NCI-H2227 (cell line): ENCODE measurements around the gene RALGAPA2.

Experiments used
- DNase-seq: peaks from one replicate; lab custom pipeline; 2025; ENCODE audit not compliant: unreplicated experiment; lab: John Stamatoyannopoulos, UW

Gene RALGAPA2

DNA sequence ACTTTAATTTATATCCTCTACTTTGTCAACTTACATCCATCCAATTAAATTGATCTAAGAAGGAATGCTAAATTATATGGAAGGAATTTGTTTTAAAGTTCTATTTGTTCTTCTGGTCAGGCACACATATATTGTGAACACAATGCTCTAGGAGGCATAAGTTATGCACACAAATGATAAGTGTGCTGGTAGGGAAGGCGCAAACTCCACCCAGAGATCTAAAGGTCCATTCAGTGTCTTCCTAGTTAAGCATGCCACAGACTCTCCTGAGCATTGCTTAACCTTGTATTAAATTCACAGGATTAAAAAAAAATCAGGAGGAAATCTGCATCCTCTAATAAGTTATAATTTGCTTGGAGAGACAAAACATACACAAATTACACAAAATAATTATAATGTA lies 127.3 kb downstream of the RALGAPA2 start:
- no peak for DNase-seq

DNA sequence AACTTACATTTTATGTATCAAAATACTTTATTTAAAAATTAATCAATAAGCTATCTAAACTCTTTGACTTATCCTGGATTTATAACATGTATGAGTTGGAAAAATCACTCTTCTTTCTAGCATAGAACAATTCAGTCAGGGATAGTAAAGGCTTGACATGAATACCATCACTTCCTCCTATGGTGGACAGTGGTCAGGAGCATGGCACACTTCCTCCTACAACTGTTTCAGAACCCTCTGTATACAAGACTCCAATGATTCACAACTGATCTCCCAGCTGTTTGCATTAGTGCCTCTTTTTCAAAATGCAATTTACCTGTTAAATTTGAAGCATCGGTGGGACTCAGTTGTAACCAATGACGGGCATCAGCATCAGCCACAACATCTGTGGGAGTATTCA lies 129.7 kb downstream of the RALGAPA2 start:
- DNase-seq: no peak

DNA sequence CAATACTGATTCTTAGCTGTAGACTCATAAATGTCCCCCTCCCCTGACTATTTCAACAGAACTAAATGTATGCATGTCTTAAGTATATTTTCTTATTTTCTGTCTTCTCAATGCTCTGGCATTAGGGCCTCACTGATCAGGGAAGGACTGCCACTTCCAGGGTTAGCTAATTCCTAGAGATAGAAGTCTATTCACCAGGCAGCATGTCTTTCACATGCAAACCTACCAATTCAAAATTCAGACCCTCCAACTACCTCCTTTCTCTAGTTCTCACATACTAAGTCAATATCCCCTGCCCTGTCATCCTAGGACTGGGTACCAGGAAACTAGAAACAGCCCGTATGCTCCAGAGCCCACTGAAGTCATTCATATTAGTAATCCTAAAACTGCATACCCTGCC lies 132.3 kb downstream of the RALGAPA2 start:
- DNase-seq: no peak

DNA sequence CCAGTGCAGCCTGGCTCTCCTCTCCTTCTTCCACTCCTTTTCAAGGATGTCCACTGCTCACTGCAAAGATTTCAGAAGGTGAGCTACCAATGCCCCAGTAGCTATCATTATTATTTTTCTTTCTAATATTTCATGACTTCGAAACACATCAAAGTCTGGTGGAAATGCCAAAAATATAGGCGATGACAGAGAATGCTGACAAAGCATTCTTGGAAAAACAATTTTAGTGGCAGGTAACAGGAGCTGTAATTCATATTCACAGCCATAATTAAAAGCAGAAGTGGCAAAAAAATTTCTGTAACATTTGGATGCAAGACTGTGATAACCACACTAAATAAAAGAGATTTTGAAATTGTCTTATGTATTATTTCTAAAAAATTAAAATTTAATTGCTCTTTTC lies 133.6 kb downstream of the RALGAPA2 start:
- DNase-seq: no peak

DNA sequence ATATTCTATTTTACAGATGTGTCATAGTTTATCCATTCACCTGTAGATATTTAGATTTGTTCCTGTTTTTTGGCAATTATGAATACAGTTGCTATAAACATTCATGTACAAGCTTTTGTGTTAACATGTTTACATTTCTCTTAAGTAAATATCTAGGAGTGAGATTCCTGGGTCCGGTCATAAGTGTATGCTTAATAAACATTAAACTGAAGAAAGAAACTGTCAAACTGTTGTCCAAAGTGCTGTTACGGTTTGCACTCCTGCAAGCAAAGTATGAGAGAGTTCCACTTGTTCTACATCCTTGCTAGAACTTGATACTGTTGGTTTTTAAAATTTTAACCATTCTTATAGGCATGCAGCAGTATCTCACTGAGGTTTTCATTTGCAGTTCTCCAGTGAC lies 138.6 kb downstream of the RALGAPA2 start:
- DNase-seq: no peak

DNA sequence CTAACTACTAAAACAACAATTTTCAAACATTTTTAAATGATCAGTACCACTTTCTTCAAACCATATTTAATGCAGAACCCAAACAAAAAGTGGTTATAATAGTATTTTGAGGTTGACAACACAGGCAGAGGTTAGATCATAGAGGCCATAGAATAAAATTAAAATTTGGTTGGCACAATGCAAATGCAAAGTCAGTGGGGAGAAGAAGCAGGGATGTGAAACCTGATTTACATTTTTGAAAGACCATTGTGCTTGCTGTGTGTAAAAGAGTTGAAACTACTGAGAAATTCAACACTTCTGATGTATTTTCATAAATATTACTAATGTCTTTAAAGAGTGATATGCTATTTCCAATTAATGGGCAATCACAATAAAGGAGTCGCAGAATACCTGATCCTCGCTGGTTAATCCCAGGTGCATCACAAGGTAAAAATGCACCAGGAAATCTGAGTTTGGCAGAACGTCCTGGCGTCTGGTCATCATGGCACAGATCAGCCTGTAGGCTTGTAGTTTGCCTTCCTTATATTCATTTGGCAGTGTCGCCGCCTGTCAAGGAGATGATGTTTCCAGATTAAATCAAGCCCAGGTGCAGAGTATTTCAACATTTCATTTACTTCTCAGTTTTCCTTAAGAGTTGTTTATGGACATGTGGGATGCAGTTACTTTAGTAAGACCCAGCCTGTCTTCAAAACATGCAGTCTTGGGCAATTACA lies 141.2 kb downstream of the RALGAPA2 start:
- DNase-seq: no peak

DNA sequence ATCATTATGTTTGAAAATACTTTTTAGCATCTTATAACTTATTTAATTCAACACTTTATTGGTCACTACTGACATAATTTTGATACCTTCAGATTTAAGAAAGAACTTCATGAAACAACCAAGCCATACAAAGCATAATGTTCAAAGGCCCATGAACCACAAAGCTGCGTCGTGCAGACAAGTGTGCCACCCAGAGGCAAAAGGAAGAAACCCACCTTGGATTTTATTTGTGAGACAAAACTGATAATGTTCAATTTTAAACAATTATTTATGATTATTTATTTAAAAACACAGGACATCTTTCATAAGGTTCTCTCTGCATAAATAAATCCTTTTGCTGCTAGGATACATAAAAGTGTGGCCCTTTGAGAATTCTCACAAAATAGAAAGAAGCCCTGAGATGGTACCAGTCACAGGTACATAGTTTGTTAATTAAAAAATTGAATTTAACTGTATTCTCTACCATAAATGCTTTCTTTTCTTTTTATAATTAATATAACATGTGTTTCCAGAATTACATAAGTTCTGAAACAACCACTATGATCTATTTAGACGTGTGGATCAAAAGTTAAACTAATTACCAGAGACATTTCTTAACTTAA lies 143.7 kb downstream of the RALGAPA2 start:
- DNase-seq: peak; percentile 71

DNA sequence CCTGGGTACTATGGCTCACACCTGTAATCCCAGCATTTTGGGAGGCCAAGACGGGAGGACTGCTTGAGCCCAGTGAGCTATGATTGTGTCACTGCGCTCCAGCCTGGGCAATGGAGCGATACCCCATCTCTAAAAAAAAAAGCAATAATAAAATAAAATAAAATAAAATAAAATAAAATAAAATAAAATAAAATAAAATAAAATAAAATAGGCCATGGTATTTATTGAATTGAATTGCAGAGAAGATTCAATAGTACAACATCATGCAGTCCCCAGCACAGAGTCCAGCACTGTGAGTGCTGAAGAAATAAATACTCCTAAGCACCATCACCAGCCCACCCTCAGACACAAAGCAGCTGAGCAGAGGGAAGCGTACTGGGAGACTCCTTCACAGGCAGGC lies 144.7 kb downstream of the RALGAPA2 start:
- no peak for DNase-seq

DNA sequence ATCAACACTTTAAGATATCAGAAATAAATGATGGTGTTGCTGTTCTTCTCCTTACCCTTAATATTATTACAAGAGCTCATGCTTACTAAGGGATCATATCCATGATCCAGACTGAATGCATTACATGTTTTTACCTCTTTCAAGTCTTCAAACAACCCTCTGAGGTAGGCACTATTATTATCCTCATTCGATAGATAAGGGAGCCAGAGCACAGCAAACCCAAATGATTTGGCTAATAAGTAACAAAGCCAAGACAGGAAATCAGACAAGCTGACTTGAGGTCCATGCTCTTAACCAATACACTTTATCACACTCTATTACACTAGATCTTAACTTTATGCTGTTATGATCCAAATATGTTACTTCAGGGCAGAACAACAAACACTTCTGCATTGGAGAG lies 145.9 kb downstream of the RALGAPA2 start:
- DNase-seq: no peak

DNA sequence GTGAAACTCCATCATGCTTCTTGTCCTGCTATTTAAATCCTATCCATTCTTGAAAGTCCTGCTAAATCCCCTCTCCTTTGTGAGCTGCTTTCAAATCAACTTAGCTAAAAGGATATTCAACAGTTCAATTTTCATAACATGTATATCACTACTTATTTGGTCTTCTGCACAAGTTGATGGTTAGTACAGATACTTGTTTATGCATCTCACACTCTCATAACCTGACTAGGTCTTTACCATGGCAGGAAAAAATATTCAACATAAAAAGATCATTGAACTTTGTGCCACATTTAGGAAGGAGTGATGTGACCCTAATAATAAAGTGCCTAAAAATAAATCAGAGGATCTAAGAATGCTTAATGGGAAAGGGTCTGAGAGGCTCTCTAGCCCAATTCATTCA lies 148.2 kb downstream of the RALGAPA2 start:
- DNase-seq: no peak

DNA sequence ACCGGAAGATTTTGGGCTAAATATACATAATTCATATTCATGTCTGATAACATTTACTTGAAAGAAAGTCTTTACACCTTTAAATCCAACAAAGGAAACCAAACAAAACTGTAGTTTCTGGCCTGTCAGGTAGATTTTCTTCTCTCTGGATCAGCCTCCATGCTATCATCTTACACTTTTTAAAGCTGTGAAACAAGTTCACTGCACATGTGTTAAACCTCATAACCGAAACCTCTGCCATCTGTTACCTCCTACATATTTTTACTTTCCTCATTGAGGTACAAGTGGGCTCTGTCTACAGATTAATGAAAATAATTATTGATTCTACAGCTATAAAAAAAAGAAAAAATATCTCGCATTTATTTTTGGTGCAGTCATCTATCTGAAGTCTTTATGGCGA lies 149.9 kb downstream of the RALGAPA2 start:
- DNase-seq: no peak

DNA sequence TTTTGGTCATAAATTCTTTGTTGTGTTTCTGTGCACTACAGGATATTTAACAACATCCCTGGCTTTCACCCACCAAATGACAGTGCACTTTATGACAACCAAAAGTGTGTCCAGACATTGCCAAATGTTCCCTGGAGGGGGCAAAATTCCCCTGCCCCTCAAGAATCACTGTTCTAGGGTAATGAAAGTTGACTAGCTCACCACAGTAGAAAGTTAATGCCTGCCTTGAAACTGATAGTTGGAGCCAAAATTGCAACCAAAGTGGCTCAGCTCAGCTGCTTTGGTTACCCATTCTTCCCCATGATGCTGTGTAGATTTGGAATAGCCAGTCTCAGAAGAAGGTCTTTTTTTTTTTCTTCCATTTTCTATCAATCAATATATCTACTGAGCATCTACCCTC lies 150.6 kb downstream of the RALGAPA2 start:
- no peak for DNase-seq

DNA sequence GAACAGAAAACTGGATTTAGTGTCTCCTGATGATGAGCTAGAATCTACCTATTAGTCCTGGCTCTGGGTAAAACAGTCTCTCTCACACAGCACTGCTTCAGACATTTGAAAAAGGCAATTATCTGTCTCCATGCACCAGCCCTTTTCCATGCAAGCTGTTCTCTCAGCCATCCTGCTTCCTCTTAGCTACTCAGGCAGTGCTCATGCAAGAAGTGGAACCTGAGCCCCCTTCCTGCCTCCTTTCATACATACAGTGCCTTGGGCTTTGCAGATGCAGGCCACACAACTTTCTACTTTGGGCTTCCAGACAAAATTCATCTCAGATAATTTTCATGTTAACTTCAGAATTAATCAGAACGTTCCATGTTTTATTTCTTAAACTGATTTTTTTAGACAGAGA lies 151.3 kb downstream of the RALGAPA2 start:
- no peak for DNase-seq

DNA sequence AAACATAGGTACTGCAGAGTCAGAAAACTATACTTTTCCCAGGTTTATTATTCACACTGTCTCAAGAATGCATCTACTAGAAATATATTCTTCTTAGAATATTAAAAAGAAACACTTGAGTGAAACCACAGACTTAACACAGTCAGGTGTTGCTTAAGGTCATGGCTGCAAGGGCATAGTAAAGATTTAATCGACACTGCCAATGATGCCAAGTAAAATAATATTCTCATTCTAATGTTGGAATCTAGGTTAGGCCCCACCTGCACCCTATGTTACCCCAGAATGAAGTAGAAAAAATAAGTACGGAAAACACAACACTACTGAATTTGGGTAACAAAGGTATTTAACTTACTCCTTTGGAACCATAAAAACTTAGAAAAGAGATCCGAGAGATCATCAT lies 155.0 kb downstream of the RALGAPA2 start:
- no peak for DNase-seq

DNA sequence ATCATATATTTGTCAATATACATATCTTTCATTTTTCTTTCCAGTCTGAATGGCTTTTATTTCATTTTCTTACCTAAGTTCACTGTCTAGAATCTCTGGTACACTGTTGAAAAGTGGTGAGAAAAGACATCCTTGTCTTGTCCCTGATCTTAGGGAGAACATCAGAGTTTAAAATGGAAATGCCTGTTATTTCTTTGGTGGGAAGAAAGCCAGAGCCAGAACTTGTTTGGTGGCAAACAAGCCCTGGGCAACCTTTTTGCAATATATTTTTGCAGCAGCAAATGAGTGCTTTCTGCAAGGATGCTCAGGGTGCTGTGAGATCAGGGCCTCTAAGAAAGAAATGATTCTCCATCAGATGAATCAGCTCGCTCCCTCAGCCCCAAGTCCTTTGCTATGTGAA lies 156.6 kb downstream of the RALGAPA2 start:
- DNase-seq: no peak

DNA sequence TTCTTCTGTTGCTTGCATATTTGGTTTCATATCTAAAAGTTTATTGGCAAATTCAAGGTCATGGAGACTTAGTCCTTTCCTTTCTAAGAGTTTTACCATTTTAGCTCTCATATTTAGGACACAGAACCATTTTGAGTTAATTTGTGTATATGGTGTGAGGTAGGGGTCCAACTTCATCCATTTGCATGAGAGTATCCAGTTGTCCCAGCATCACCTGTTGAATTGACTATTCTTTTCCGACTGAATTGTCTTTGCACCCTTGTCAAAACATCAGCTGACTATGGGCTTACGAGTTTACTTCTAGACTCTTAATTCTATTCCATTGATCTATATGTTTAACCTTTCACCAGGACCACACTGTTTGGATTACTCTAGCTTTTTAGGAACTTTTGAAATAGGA lies 157.5 kb downstream of the RALGAPA2 start:
- no peak for DNase-seq

DNA sequence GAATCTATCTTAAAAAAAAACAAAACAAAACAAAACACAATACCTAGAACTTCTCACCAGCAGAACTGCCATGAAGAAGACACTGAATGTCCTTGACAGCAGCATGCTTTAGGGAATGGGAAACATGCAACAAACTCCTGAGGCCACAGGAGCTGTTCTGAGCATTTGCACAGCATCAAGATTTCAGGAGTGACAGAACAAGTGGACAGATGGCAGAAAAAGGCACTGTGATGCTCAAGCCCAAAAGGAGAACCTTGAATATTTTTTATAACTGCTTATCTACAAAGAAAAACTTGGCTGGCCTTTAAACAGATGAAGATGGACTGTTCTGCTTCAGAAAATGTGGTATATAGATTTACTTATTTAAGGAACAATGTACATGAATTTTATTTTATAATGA lies 158.9 kb downstream of the RALGAPA2 start:
- no peak for DNase-seq

DNA sequence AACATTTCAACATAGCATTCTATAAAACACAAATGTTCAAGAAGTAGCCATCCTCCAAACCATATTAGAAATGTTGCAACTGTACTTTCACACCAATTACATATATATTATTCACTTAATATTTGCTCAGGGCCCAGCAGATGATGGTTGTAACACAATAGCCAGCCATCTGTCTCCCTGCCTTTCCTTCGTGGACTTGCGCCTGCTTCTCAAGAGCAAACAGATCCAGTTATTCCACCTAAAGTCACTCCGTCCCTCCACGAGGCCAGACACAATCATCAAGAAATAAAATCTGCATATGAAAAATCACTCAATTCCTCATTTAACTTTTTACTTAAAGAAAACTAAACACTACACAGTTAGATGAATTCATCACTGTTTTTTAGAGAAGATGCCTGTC lies 160.4 kb downstream of the RALGAPA2 start:
- DNase-seq: peak; percentile 39

DNA sequence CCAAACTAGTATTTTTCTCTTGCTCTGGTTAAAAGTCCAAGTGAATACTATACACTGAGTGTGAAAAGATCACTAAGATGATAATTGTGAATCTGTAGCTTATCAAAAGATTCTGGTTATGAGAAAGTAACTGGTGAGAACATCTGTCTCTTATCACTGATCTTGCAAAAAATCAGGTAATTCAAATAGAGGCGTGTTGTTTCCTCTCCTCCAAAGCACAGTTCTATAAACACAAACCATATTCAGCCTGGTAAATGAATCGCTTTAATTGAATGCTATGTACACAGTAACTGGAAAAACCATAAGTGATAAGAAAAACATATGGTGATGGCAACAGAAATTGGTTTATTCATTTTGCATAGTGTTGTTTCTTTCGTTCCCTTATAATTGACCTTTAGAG lies 161.0 kb downstream of the RALGAPA2 start:
- no peak for DNase-seq

DNA sequence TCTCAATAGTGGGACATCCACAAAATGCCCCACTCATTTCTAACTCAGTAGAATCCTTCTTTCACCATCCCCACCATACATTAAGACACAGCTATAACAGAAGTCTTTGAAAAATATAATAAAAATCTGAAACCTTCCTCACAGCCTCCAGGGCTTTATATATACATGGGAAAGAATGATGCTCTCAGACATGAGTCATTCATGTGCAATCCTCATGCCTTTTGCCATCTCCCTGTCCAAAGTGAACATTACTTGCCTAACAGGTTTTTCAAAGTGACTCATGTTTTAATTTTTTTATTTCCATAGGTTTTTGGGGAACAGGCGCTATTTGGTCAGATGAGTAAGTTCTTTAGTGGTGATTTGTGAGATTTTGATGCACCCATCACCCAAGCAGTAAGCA lies 162.7 kb downstream of the RALGAPA2 start:
- DNase-seq: no peak

DNA sequence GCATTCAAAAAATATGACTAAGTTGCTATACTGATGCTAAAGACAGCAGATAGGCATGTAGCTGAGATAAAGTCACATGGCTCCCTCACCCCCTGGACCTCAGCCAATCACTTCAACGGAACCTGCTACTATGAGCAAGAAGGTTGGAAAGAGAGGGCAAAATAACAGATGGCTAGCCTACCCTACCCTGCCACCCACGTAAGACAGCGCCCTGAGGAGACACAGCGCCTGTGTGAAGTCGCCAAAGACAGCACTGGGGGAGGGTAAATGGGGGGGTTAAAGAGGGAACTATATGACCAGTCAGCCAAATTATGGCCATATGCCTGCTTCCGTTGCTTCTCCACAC lies 163.2 kb downstream of the RALGAPA2 start:
- no peak for DNase-seq

DNA sequence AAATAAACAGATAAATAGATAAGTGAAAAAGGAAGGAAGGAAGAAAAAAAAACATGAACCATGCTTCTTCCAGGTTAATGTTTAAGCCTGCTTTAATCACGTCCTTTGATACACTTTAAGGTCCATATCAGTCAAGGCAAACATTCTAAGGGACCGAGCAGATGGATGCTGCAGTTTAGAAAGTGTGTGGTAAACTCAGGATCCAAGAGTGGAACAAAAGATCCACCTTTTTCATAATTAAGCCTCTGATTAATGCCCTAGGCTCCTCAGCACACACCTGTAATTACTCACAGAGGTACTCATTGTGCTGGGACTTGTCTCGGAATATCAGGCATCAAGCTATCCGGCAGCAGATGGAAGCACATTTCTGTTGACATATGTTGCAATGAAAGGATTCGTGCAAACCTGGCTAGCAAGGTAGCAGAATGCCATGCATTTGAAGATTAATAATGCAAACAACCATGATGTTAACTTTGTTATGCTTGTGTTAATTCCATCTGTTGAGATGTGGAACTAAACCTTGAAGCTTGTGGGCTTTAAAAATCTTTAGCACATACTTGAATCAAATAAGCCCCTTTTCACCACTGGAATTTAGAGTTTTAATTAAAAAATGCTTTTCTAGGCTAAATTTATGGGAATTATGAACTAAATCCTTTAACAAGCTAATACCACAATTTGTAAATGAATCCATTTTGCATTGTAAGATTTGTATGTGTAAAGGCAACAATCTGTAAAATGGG lies 163.7 kb downstream of the RALGAPA2 start:
- DNase-seq: no peak

DNA sequence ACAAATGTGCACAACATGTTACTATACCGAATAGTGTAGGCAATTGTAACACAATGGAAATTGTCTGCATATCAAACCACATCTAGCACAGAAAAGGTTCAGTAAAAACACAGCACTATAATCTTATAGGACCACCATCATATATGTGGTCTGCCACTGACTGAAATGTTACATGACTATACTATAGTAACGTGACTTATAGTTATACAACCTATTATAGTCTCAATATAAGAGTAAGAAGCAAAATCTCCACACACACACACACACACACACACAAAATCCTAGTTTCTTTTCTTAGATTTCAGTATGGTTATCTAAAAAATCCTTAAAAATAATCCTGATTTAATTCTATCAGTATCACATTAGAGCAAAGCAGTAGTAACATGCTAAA lies 164.6 kb downstream of the RALGAPA2 start:
- no peak for DNase-seq
